AG08396 (cell line): ENCODE results near the gene COASY.
"Not testable (repeated sequence)": the region's sequence is repeated elsewhere in the genome, so short reads cannot be mapped to it uniquely, and the experiment has no call there.

Source experiments
- DNase-seq: peaks from one replicate; pipeline ENCODE4 v3.0.0; 2012; ENCODE audit warnings: low spot score, mixed read lengths

COASY gene

DNA sequence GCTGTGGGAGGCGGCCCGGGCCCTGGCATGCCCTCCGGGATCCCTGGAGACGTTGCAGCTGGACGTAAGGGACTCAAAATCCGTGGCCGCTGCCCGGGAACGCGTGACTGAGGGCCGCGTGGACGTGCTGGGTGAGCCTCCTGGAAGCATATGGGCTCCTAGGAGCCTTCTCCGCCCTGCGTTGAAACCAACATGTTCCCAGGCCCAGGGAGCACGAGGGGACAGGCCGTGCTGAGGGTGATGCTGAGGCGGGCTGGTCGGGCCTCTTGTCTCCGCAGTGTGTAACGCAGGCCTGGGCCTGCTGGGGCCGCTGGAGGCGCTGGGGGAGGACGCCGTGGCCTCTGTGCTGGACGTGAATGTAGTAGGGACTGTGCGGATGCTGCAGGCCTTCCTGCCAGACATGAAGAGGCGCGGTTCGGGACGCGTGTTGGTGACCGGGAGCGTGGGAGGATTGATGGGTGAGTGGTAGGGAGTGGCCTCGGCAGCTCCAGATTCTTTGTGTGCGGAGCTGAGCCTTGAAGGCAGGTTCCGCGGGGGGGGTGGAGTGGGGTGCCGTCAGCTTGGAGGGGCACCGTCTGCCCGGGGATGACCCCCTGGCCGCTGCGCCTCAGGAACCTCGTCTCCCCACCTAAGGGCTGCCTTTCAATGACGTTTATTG is 8.7 kb upstream of the COASY start:
- DNase-seq = peak; percentile 55

- DNase-seq = no peak
Observed at GRCh38 chr17:42553866-42554249, 8.1 kb upstream of the COASY start.

GRCh38 chr17:42554250-42555121 is 7.5 kb upstream of the COASY start:
- DNase-seq = peak; percentile 88

- DNase-seq = no peak
Observed at GRCh38 chr17:42555122-42555622, 6.8 kb upstream of the COASY start.

GRCh38 chr17:42555961-42556617 is 5.9 kb upstream of the COASY start:
- not testable (repeated sequence) for DNase-seq

- no peak for DNase-seq
Observed at GRCh38 chr17:42559075-42559474, 2.9 kb upstream of the COASY start.

DNA sequence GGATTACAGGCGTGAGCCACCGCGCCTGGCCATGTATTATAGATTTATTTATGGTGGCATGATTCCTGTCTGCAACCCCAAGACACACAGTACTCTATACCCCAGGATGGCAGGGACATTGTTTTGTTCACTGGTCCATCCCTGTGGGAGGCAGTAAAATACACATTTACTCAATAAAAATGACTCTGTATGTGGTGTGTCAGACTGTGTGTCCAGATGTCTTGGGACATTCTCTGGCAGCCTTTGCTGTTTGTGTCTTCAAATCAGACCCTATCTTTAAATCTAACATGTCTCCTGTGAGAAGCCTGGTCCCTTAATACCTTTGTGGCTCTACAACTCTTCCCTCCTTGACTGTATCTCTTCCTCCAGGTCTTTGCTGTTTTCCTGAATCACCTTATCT is 1.7 kb upstream of the COASY start:
- DNase-seq = no peak

- peak; percentile 46 for DNase-seq
Observed at GRCh38 chr17:42562388-42563142, 617 bp downstream of the COASY start.

- no peak for DNase-seq
Observed at GRCh38 chr17:42563143-42563509, 1.2 kb downstream of the COASY start.

DNA sequence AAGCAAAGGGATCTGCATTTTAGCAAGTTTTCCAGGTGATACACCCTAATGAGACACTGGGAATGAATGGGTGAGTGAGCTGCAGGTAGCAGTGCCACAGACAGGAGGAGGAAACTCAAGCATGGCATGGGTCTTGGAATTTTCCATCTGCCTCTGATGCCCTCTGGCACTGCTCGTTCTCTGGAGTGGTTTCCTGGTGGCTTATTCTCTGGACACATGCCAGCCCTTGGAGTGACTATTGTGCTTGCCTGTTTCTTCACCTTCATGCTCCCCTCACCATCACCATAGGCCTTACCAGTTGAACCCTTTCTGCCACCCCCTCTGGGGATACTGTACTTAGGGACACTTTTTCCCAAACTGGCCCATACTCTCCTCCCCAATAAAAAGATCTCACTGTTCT is 1.6 kb downstream of the COASY start:
- DNase-seq = no peak

- DNase-seq = no peak
Observed at GRCh38 chr17:42563950-42564349, 2.0 kb downstream of the COASY start.

DNA sequence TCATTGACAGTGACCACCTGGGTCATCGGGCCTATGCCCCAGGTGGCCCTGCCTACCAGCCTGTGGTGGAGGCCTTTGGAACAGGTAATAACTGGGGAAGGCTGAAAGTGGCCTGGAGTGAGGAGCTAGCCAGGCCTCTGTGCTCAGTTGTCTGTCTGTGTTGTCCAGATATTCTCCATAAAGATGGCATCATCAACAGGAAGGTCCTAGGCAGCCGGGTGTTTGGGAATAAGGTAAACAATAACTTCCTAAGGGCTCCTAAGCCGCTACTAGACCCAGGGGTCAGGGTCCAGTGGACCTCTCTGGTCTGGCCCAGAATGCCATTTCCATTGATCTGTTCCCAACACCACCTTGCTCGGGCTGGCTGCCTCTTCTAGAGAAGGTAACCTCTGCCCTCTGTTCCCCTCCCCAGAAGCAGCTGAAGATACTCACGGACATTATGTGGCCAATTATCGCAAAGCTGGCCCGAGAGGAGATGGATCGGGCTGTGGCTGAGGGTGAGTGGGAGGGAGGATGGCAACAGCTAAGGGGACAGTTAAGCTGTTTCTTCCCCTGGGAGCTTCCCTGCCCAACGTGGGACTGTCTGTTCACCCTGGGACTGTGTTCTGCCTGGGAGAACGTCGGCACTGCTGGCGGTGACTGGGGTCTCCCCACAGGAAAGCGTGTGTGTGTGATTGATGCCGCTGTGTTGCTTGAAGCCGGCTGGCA is 3.0 kb downstream of the COASY start:
- no peak for DNase-seq

GRCh38 chr17:42565523-42566214 is 3.7 kb downstream of the COASY start:
- DNase-seq = no peak

DNA sequence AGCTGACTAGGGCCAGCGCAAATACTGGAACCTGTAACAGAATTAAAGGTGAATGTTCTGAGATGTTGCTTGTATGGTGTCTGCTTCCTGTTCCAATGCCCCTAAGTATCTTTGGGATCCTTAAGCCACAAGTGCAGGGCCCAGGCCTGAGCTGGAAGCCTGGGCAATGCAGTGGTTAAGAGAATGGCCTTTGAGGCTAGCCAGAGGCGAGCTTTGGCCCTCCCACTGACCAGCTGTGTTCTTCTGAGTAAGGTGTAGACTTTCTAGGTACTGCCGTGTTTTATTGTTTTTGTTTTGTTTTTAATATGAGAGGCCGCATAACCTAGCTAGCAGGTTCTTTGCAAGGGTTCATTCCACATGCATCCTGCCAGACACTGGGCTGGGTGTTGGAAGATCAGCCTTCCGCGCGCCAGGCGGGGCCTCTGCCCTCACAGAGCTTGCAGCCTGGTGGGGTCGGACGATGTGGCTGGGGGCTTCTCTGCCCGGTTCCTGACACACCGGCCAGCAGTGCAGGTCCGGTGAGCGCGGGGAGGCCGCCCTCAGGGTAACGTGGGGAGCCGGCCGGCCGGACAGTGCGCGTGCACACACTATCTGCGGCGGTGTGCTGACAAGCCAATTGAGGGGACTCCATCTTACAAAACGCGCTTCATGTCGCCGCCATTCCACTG is 4.4 kb downstream of the COASY start:
- no peak for DNase-seq

DNA sequence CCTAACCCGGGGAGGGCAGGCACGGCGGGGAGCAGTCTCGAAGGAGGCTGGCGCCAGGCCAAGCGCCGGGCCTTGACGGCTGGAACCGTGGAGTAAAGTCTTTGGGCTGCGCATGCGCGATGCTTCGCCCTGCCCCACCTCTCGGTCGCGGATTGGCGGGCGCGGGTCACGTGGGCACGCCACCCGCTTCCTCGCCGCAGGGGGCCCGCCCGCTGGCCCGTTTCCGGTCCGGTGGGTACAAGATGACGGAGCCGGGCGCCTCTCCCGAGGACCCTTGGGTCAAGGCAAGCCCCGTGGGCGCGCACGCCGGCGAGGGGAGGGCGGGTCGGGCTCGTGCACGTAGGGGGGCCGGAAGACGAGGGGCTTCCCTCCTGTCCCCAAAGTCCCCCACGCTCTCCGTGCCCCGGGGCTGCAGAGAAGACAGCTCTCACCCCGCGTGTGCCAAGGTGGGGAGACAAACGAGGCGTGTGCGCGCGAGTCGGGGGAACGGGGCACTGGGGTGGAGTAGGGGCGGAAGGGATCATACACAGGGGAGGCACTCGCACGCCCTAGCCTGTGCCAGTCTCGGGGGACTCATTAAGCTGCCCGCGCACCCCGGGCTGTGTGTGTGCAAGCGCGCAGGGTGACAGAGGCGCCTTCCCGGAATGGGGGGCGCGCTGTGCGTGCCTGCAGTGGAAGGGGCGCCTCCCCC is 5.1 kb downstream of the COASY start, which contains the start of gene MLX:
MLX (plus strand) TSS at position 218 of the 691 bp plus-strand sequence; CDS start at position 243, 25 bp downstream.
- peak; percentile 100 for DNase-seq

DNA sequence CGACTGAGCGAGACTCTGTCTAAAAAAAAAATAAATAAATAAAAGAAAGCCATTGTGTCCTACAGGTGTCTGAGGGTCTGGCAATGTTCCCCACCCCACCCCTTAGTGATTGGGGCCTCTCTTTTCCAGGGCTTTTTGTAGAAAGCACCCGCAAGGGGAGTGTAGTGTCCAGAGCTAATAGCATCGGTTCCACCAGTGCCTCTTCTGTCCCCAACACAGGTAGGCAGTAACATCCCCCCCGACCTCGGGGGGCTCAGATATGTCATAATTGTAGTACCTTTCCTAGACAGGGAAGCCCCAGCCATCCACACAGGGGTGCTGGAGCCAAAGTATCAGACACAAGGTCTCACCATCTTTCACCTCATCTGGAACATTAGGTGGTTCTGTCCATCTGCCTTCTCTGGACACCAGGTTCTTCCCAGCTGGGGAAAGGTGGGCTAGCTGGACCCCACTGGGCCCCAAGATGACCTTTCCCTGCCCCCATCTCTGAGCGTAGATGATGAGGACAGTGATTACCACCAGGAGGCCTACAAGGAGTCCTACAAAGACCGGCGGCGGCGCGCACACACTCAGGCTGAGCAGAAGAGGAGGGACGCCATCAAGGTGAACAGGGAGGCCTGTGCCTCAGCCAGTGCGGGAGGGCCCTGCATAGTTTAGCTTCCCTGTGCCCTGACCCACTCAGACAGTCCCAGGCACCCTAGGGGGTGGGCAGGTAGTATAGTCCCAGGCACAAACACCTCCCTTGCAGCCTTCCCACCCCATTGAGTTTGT is 6.6 kb downstream of the COASY start:
- DNase-seq = no peak

- no peak for DNase-seq
Observed at GRCh38 chr17:42571435-42572225, 9.7 kb downstream of the COASY start.

GRCh38 chr17:42573095-42573494 is 11.1 kb downstream of the COASY start:
- no peak for DNase-seq
